ENCODE data around the gene GPC3.

GPC3 gene

DNA sequence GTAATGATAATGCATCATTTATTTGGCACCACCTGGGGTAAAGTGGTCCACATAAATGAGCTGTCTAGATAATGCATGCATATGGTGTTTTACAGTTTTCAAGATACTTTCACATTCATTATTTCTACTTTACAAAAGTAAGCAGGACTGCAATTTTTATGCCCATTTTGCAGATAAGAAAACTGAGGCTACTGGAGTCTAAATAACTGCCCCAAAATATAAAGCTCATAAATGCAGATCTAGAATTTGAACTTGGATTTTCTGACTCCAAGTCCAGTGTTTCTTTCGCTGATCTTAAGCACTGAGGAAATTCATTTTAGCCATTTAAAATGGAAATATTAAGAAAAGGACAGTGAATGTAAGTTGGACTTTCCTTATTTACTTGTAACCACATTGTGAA, 36.5 kb downstream of the GPC3 start:
- no peak for DNase-seq (ENCODE audit: low spot score)
- TF ChIP-seq, protein P1, sequence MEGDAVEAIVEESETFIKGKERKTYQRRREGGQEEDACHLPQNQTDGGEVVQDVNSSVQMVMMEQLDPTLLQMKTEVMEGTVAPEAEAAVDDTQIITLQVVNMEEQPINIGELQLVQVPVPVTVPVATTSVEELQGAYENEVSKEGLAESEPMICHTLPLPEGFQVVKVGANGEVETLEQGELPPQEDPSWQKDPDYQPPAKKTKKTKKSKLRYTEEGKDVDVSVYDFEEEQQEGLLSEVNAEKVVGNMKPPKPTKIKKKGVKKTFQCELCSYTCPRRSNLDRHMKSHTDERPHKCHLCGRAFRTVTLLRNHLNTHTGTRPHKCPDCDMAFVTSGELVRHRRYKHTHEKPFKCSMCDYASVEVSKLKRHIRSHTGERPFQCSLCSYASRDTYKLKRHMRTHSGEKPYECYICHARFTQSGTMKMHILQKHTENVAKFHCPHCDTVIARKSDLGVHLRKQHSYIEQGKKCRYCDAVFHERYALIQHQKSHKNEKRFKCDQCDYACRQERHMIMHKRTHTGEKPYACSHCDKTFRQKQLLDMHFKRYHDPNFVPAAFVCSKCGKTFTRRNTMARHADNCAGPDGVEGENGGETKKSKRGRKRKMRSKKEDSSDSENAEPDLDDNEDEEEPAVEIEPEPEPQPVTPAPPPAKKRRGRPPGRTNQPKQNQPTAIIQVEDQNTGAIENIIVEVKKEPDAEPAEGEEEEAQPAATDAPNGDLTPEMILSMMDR (IDR thresholded peaks at IDR 0.05; ENCODE audit: extremely low read depth, insufficient read depth, missing control alignments): no peak
- in situ Hi-C loops (cut with MboI; ENCODE audit: low pct_unique_long_range_greater_than_20kb, low sequenced_read_pairs, unreplicated experiment): no loop called here

DNA sequence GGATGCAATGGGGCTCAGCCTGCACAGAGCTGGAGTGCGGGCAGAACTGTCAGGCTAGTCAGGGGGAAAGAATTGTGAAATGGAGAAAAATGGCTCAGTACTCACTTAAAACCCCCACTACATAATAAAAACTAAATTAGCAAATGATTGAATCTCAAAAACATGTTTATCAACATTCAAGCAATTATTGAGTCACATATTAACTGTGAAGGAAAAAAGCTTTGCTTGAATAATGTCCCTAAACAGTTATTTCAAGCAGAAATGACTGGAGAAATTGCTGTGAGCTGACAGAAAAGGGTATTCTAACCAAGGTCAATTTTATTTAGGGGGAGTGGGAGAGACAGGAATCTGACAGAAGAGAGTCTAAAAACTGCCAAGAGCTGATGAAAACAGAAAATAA, 37.4 kb downstream of the GPC3 start:
- TF ChIP-seq, protein P1 (IDR thresholded peaks at IDR 0.05; ENCODE audit: extremely low read depth, insufficient read depth, missing control alignments): no peak
- in situ Hi-C loops (cut with MboI; ENCODE audit: low pct_unique_long_range_greater_than_20kb, low sequenced_read_pairs, unreplicated experiment): no loop called here
- DNase-seq (ENCODE audit: low spot score): no peak

DNA sequence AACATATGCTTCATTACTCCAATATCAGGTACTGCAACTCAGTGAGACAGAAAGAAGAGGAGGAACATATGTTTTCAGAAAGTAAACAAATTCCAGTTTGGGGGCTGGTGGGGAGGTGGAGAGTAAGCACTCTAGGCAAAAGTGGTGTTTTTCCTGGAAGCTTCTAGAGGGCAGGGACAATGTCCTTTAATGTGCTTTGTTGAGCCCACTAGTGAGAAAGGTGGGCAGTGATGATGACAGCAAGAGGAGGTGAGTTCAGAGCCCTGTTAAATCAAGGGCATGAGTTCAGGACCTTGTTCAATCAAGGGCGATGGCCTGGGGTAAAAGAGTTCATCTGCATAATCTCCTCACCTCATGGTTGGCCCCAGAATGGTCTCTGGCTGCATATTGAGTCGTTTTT, 38.4 kb downstream of the GPC3 start:
- no peak for DNase-seq (ENCODE audit: low spot score)
- TF ChIP-seq, protein P1 (IDR thresholded peaks at IDR 0.05; ENCODE audit: extremely low read depth, insufficient read depth, missing control alignments): no peak
- in situ Hi-C loops (cut with MboI; ENCODE audit: low pct_unique_long_range_greater_than_20kb, low sequenced_read_pairs, unreplicated experiment): no loop called here

DNA sequence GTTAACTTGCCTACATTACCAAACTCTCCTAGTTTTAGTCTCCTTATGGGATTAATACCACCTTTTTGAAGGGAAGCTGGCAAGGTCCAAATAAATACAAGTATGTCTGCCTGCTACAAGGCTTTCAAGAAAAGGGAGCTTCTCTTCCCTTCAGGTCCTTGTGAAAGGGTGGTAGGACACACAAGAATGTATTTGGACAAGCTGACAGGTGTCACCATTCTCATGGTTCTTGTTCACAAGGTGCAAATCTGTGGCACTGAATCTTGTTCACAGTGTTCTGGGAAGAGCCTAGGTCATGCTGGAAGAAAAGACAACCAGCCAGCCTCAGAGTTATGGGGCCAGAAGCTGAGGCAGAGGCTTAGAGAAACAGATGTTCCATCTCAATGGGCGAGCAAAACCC, 41.9 kb downstream of the GPC3 start:
- TF ChIP-seq, protein P1 (IDR thresholded peaks at IDR 0.05; ENCODE audit: extremely low read depth, insufficient read depth, missing control alignments): no peak
- in situ Hi-C loops (cut with MboI; ENCODE audit: low pct_unique_long_range_greater_than_20kb, low sequenced_read_pairs, unreplicated experiment): no loop called here
- no peak for DNase-seq (ENCODE audit: low spot score)

DNA sequence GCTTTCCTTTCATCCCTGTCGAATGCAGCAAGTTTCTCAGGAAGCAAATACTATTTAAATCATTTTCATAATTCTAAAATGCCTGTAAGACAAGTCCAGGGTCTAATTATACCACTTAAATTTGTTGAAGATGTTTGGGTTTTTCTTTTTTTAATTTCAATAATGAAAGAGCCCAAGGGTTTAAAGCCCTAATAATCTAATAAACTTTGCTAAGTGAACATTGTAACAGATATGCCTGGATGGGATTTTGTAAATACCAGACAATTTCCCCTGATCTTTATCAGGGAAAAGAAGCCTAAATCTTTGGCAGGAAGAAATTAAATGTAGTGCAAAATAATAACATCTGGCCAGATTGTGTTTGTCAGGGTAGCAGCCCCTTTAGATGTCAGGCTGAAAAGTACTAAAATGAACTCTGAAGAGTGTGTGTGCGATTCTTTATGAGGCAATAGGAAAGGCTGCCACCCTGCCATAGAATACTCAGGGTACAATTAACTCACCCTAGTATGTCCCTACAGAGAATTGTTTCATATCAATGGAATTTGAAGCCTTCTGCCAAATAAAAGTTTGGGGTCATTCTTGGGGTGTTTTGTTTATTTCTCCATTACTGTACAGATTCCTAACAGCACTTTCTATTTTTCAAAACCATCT, 45.6 kb downstream of the GPC3 start:
- TF ChIP-seq, protein P1 (IDR thresholded peaks at IDR 0.05; ENCODE audit: extremely low read depth, insufficient read depth, missing control alignments): no peak
- no peak for DNase-seq (ENCODE audit: low spot score)
- in situ Hi-C loops (cut with MboI; ENCODE audit: low pct_unique_long_range_greater_than_20kb, low sequenced_read_pairs, unreplicated experiment): no loop called here

DNA sequence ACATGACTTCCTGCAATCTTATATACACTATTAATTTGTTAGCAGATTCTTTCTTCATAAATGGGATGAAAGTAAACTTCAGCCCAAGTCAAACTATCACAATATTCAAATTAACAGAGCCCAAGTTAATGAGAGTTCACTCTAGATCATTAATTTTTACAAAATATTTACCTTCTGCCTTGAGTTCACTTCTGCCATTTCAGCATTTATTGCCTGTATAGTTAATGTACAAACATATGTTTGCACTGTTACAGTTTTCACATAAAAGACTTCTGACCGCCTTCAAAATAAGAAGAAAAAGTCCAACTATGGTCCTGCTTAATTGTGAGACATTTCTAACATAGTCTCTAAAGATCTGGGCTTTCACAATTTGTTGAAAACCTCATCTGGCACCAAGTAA, 46.9 kb downstream of the GPC3 start:
- in situ Hi-C loops (cut with MboI; ENCODE audit: low pct_unique_long_range_greater_than_20kb, low sequenced_read_pairs, unreplicated experiment): no loop called here
- TF ChIP-seq, protein P1 (IDR thresholded peaks at IDR 0.05; ENCODE audit: extremely low read depth, insufficient read depth, missing control alignments): no peak
- no peak for DNase-seq (ENCODE audit: low spot score)
